CD4-positive, alpha-beta T cell treated with Interferon alpha-2 for 1 hour (primary cell): ENCODE measurements around the gene GPR25.

Source experiments
- DNase-seq, 2 donors: peaks; one replicate each; pipeline ENCODE4 v3.0.0-alpha.2; 2020 to 2022

Gene GPR25

DNA sequence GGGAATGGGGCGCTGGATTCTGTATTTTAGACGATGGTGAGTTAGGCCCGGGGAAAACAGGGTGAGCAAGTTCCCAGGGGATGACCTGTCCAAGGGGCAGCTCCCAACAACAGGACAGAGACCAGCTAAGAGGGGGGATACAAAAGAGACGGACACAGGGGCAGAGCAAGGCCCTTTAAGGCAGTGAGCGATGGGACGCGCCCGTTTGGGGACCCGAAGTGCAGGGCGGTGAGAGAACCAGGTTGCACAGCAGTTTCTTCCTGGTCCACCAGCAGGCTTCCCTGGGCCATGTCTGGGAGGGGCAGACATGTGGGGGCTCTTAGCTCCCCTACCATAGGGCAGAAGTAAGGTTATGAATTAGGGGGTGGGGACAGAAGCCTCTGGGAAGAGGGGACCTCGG is 43.9 kb downstream of the GPR25 start:
- no peak for DNase-seq

- no peak for DNase-seq
These were observed 44.6 kb downstream of the GPR25 start for GRCh38 chr1:200917291-200917817.

DNA sequence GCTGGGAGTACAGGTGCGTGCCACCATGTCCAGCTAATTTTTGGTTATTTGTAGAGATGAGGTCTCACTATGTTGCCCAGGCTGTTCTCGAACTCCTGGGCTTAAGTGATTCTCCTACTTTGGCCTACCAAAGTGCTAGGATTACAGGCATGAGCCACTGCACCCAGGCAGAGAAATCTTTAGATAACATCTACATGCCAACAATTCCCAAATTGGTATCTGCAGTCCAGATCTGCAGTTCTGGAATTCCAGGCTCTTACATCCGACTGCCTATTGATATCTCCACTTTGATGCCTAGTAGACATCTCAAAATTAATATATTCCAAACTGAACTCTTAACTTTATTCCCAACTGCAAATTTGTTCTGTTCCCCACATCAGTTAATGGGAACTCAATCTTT is 45.2 kb downstream of the GPR25 start:
- no peak for DNase-seq

GRCh38 chr1:200919386-200919785 is 46.6 kb downstream of the GPR25 start:
- no peak for DNase-seq

GRCh38 chr1:200921571-200922110 is 48.9 kb downstream of the GPR25 start:
- DNase-seq = no peak

DNA sequence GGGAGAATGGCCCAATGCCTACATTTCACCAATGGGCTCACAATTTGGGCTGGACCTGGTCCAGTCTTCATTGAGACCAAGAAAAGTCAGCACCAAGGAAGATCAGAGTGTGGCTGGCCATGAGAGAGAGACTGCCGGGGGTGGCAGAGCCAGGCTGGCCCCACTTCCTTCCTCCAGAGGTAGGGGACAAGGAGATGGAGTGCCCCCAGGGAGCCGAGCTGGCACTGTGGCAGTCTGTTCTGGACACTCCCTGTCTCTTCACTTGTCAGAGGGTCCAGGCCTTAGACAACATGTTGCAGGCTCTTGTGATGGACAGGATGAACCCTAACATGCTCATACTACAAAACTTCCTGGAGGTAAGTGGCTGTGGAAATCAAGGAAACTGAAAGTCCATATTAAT is 49.6 kb downstream of the GPR25 start:
- DNase-seq = no peak

- DNase-seq = no peak
These were observed 50.8 kb downstream of the GPR25 start for GRCh38 chr1:200923601-200924000.
